ENCODE data around the gene RBMXL2.

Gene RBMXL2

DNA sequence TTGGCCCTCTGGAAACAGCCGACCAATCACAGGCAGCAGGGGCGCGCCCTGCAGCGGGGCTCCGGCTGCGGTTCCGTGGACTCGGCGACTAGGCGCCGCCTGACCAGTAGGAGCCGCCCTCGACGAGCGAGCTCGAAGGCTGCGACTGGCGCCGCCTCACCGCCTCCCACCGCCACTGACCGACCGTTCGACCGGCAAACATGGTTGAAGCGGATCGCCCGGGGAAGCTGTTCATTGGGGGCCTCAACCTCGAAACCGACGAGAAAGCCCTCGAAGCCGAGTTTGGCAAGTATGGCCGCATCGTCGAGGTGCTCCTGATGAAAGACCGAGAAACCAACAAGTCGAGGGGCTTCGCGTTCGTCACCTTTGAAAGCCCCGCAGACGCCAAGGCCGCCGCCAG is at the start of gene RBMXL2:
TSS of gene RBMXL2 (plus strand) at position 78 of the 400 bp plus-strand sequence. CDS start at position 201, 123 bp downstream.
- H3K4me1 ChIP-seq (ENCODE audit: insufficient read depth, low read length, severe bottlenecking), result no peaks in the 10 kb centered on the region
- H3K27me3 ChIP-seq (ENCODE audit: insufficient read depth, low read length), result no peaks in the 10 kb centered on the region; the same call in 1 of the 2 replicates
- no peak within 1 kb of the TSS for H2AFZ ChIP-seq (ENCODE audit: low read length)
- no peak within 1 kb of the TSS for H3K4me2 ChIP-seq (ENCODE audit: low read length)
- H3K4me3 ChIP-seq (ENCODE audit: low read depth, low read length, poor library complexity, severe bottlenecking), result no peak within 1 kb of the TSS
- no peak within 1 kb of the TSS for H3K9ac ChIP-seq (ENCODE audit: low read length)
- no peaks in the 10 kb centered on the region for H3K36me3 ChIP-seq (ENCODE audit: insufficient read depth, low read length)
- H4K20me1 ChIP-seq (ENCODE audit: insufficient read depth, low read length), result no peaks in the 10 kb centered on the region
- H3K9me2 ChIP-seq (ENCODE audit: low read depth, low read length), result no peaks in the 10 kb centered on the region
- no peak within 1 kb of the TSS for H3K27ac ChIP-seq (ENCODE audit: low read depth, low read length, poor library complexity, severe bottlenecking)
- H3K9me3 ChIP-seq (ENCODE audit: low read length), result no peaks in the 10 kb centered on the region
- no peaks in the 10 kb centered on the region for H3K79me2 ChIP-seq (ENCODE audit: insufficient read depth, low read length)
- no peaks in the 10 kb centered on the region for H3F3A ChIP-seq (ENCODE audit: insufficient read depth, low read length)
- no peak for TF ChIP-seq CTCF (IDR thresholded peaks at IDR 0.05; ENCODE audit: low read length)
- no peak for TF ChIP-seq EZH2 (IDR thresholded peaks at IDR 0.05; ENCODE audit: borderline replicate concordance, low read length)

GRCh38 chr11:7046474-7047175 is 42.2 kb upstream of the RBMXL2 start:
- Histone ChIP-seq H2AFZ (ENCODE audit: low read length) (no peak overlapping the region), H3K27ac (ENCODE audit: low read depth, low read length, poor library complexity, severe bottlenecking) (no peak overlapping the region), H3K4me1 (ENCODE audit: insufficient read depth, low read length, severe bottlenecking) (no peaks in the 10 kb centered on the region), H3K27me3 (ENCODE audit: insufficient read depth, low read length) (no peaks in the 10 kb centered on the region), H4K20me1 (ENCODE audit: insufficient read depth, low read length) (no peaks in the 10 kb centered on the region), H3K9me3 (ENCODE audit: low read length) (no peaks in the 10 kb centered on the region), H3K9ac (ENCODE audit: low read length) (no peak overlapping the region), H3F3A (ENCODE audit: insufficient read depth, low read length) (no peaks in the 10 kb centered on the region), H3K79me2 (ENCODE audit: insufficient read depth, low read length) (no peaks in the 10 kb centered on the region), H3K4me2 (ENCODE audit: low read length) (no peak overlapping the region), H3K9me2 (ENCODE audit: low read depth, low read length) (no peaks in the 10 kb centered on the region), H3K4me3 (ENCODE audit: low read depth, low read length, poor library complexity, severe bottlenecking) (no peak overlapping the region), H3K36me3 (ENCODE audit: insufficient read depth, low read length) (no peaks in the 10 kb centered on the region)
- no peak for TF ChIP-seq CTCF (IDR thresholded peaks at IDR 0.05; ENCODE audit: low read length)
- no peak for TF ChIP-seq EZH2 (IDR thresholded peaks at IDR 0.05; ENCODE audit: borderline replicate concordance, low read length)

DNA sequence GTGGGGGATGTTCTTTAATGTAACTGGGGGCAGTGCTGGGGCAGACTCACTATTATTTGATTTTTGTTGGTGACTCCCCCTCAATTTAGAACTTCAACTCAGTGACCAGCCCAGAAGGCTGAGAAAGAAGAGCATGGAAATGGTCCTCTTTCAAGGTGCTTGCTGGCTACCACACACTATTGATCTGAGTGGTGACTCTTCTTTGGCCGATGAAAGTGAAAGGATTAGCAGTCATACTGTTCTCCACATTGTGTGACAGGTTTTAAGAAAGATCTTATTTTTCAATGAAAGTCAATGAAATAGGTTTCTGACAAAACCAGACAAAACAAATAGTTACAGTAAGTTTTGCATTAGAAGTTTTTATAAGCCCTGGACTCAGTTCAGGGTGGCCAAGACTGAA is 38.6 kb upstream of the RBMXL2 start:
- Histone ChIP-seq H3K27me3 (ENCODE audit: insufficient read depth, low read length) (no peaks in the 10 kb centered on the region), H3K36me3 (ENCODE audit: insufficient read depth, low read length) (no peaks in the 10 kb centered on the region), H3K27ac (ENCODE audit: low read depth, low read length, poor library complexity, severe bottlenecking) (no peak overlapping the region), H3K9ac (ENCODE audit: low read length) (no peak overlapping the region), H3K9me3 (ENCODE audit: low read length) (no peaks in the 10 kb centered on the region), H3K9me2 (ENCODE audit: low read depth, low read length) (no peaks in the 10 kb centered on the region), H3K4me1 (ENCODE audit: insufficient read depth, low read length, severe bottlenecking) (no peaks in the 10 kb centered on the region), H3K79me2 (ENCODE audit: insufficient read depth, low read length) (no peaks in the 10 kb centered on the region), H3K4me3 (ENCODE audit: low read depth, low read length, poor library complexity, severe bottlenecking) (no peak overlapping the region), H2AFZ (ENCODE audit: low read length) (no peak overlapping the region), H3F3A (ENCODE audit: insufficient read depth, low read length) (no peaks in the 10 kb centered on the region), H4K20me1 (ENCODE audit: insufficient read depth, low read length) (no peaks in the 10 kb centered on the region), H3K4me2 (ENCODE audit: low read length) (no peak overlapping the region)
- TF ChIP-seq EZH2 (IDR thresholded peaks at IDR 0.05; ENCODE audit: borderline replicate concordance, low read length) (no peak), CTCF (IDR thresholded peaks at IDR 0.05; ENCODE audit: low read length) (no peak)
